Right kidney (tissue), 1 donor: Measurements from ENCODE around the gene CNPY4.
A peak's percentile ranks its signal among the peaks of the same experiment; 100 is the strongest.

Experiments
- DNase-seq: peaks from one replicate; pipeline ENCODE4 v3.0.0-alpha.2; 2016

The CNPY4 gene

DNA sequence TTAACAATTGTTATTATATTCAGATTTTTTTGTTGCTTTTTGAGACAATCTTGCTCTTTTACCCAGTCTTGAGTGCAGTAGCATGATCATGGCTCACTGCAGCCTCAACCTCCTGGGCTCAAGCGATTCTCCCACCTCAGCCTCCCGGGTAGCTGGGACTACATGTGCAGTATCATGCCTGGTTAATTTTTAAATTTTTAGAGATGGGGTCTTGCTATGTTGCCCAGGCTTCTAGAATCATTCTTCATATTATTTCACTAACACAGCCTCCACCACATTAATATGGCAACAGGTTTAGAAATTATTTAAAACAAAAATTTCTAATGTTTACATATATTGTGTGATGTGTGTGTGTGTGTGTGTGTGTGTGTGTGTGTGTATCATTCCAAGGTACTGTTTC is 27.8 kb downstream of the CNPY4 start:
- DNase-seq: no peak

DNA sequence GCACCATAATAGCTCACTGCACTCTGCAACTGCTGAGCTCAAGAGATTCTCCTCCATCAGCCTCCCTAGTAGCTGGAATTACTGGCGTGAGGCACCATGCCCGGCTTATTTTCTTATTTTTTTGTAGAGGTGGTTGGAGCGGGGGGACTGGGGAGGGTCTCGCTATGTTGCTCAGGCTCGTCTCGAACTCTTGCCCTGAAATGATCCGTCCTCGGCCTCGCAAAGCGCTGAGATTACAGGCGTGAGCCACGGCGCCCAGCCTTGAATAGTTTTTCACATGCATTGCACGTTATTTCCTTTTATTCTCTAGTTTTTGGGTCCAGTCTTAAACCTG is 28.8 kb downstream of the CNPY4 start:
- DNase-seq: no peak

DNA sequence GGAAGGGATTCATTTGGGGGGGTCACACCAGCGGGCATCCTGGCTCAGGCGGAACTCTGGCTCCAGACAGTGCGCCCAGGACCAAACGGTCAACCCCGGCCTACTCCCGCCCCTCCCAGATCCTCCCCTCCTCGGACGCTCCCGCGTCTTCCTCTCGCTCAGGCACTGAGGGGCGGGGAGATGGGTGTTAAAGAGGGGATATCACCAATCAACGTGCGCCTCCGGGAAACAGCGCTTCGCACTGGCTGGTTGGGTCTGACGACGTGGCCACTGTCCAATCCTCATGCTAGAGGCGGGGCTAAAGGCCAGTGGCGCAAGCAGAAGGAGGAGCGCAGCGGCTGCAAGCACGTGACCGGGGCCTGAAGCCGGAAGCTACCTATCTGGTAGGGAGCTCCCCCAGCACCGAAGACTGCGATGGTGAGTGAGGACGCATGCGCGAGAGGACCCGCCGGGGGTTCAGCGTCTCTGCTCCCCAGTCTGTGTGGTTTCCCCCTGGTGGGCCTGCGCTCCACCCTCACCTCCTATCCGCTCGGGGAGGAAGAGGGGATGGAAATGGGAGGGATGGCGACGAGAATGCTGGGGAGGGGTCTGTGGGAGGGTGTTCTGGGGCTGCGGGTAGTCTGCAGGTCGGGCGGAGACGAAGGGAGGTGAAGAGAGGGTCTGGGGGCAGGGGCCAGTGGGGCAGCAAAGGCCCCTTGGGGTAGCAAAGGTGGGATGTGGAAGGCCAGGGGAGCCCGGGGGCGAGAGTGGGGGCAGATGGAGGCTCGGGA is 29.3 kb downstream of the CNPY4 start, which contains the start of gene LAMTOR4:
Gene LAMTOR4 (plus strand): TSS at position 360 of the 770 bp plus-strand sequence. CDS start 55 bp downstream, at position 415.
- peak; percentile 89 for DNase-seq

DNA sequence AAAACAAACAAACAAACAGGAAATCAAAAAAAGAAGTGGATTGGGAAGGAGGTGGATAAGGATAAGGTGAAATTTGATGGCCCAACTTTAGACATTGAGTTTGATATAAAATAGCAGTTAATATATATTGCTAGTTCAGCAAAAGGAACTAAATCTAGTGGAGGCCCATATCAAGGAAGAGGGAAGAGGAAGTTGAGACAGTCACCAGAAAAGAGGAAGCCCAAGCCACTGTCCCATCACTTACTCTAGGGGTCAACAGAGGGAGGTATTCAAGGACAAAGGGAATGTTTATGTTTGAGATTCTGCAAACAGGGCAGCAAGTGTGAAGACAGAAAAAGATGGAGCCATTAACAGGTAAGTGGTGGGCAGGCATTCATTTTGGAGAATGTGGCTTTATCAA is 33.0 kb downstream of the CNPY4 start:
- DNase-seq: no peak

DNA sequence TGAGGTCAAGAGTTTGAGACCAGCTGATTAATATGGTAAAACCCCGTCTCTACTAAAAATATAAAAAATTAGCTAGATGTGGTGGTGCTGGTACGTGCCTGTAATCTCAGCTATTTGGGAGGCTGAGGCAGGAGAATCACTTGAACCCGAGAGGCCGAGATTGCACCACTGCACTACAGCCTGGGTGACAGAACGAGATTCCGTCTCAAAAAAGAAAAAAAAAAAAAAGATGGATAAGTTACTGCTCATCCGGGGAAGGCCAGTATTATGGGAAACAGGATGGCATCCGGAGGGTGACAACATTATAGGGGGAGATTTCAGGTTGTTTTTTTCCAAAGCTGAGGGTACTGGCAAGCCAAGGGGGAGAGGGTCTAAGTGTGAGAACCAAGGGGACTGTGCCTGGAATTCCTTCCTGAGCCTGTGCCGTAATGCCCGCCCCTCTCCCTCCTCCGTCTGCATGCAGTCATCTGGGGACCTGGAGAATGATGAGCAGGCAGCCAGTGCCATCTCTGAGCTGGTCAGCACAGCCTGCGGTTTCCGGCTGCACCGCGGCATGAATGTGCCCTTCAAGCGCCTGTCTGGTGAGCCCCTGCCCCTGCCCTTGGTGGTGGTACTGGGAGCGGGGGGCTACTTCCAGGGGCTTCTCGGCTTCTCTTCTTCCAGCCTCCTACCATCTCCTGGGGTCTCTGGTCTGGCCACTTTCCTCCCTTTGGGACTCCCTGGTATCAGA is 33.7 kb downstream of the CNPY4 start:
- no peak for DNase-seq

DNA sequence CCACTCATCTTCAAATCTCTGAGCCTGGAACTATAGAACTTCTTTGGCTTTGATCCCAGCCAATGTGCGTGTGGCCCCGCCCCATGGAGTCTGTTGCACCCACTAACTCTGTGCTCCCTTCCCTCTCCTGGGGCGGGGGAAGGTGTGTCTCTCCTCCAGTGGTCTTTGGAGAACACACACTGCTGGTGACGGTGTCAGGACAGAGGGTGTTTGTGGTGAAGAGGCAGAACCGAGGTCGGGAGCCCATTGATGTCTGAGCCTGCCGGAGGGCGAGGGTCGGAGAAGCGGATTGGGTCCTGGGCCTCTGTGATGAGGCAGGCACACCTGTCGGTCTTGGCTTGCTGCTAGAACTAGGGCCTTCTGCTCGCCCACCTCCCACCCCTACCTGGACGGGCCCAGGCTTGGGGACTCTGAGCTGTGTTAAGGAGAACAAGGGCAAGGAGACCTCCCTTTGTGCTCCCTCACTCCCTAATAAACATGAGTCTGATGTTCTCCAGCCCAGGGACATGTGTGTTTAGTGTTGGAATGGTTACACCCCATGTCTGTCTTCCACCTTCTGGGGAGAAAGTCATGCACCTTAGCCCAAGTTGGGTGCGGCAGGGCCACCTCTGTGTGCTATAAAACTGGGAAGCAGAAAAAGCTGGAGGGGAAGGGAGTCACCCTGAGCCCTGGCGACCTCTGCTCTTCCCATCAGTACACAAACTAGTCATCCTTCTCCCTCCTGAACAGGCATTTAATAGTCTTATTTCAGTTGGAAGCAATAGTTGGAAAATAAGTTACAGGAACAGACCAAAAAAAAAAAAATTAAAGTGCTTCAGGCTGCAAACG is 34.5 kb downstream of the CNPY4 start:
- DNase-seq: no peak

DNA sequence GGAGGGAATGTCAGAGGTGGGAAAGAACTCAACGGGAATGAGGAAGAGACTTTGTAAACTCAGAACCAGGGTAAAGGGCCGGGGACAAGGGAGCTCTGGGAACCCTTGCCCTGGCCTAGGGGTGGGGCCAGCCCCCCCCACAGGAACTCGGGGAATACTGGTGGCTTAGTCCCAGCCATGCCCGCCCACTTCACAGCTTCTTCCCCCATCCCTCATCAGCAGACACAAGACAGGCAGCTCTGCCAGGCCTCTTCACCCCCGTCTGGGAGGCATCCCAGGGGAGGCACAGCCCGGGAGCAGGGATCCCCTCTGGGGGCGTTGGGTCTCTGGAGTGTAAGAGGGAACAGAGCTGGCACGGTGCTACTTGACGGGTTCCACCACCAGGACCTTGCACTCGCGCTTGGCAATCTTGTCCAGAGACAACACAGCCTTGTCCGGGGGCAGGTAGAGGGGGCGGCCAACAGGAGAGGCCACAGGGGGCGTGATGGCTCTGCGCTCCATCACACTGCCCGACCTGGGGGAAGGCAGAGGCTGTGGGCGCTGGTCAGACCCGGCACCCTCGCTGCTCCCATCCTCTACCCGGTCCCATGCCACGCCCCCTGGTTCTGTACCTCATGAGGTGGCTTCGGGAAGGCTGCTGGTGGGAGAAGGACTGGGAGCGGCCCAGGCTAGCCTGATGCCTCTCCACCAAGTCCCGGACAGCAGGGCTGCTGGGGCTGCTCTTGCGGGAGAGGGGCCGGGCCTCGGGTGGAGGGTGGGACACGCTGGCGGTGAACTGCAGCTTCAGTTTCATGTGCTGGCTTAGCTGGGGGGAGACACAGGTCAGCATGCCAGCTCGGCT is 35.4 kb downstream of the CNPY4 start:
- DNase-seq: no peak

- no peak for DNase-seq
These were observed 36.3 kb downstream of the CNPY4 start for GRCh38 chr7:100155553-100156317.

DNA sequence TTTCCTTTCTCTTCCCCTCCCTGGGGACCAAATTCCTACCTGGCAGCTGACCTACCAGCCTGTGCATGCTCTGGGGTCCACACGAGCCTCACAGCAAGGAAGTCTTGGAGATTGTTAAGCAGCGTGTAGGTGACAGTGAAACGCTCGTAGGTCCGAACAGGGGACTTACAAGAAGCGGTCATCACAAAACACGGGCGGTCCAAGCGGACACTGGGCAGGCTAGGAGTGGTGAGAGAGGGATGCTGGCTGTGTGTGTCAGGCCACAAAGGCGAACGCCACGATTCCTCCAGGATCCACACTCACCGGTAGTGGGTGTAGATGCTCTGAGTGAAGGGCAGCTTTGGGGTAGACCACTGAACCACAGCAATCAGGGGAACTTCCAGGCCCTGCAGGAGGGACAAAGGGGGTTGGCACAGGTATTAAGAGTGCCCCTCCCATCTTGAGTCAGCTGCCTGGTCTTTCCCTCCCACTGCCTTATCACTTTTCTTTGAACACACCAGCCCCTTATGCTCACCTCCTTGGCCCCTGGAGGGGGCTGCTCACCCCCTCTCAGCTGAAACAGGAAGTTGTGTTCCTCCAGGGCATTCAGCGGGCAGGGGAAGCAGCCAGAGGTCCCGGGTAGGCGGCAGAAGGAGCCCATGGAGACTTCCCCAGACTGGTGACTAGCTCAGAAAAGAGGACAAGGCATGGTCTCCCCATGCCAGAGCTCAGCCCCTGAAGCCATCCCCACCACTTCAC is 37.1 kb downstream of the CNPY4 start:
- DNase-seq: no peak

- DNase-seq: no peak
These were observed 37.6 kb downstream of the CNPY4 start for GRCh38 chr7:100157069-100157333.

DNA sequence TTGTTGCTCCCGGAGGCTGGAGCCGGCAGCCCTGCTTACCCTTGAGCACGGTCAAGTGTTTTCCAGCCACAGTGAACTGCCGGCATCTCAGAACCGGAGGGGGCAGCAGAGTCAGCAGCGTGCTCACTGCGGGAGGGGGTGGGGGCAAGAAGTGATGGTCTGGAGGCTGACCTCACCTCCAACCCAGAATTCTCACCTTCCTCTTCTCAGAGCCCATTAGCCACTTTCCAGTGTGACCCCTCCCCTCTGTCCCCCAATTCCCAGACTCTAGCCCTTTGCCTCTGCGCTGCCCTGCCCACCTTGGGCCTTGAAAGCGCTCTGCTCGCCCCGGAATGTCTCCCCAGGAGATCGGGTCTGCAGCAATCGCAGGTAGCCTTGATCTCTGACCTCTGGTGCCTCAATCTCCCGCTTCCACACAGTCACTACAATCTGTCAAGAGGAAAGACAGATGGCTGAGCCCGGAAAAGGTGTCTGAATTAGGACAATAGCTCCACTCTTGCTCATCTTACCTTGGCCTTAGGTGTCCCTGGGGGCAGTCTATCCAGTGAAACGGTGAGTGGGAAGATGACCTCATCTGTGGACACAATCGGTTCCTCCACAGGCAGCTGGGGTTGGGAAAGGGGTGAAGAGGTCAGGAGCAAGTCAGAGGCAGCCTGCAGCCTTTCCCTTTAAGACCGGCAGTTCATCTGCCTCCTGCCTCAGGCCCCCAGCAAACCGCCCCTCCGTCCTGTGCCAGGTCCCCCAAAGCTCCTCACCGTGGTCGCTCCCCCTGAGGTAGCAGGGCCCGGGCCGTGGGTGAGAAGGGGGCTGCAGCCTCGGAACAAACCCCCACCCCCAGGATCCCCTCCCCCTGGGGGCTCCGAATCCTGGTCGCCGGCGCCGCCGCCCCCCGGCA is 38.1 kb downstream of the CNPY4 start:
- DNase-seq: no peak

- peak; percentile 95 for DNase-seq
These were observed 39.0 kb downstream of the CNPY4 start, which contains the start of gene TRAPPC14 for GRCh38 chr7:100158229-100159098. TSS of gene TRAPPC14 (minus strand) at chr7:100158723. CDS start at chr7:100158499, 224 bp downstream.

DNA sequence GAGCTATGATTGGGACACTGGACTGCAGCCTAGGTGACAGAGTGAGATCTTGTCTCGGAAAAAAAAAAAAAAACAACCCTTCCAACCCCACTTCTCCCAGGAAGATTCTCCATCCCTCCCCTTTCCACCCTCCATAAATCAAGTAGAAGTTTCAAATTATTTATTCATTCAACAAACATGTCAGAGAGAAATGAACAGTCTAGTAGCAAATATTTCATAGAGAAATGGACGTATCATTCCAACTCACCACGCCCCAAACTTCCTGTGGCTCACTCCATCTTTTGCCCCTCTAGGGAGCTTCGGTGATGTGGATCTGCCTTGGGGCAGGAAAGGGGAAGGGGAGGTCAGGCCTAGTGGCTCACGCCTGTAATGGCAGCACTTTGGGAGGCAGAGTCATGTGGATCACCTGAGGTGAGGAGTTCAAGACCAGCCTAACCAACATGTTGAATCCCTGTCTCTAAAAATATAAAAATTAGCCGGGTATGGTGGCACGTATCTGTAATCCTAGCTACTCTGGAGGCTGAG is 39.7 kb downstream of the CNPY4 start:
- no peak for DNase-seq

DNA sequence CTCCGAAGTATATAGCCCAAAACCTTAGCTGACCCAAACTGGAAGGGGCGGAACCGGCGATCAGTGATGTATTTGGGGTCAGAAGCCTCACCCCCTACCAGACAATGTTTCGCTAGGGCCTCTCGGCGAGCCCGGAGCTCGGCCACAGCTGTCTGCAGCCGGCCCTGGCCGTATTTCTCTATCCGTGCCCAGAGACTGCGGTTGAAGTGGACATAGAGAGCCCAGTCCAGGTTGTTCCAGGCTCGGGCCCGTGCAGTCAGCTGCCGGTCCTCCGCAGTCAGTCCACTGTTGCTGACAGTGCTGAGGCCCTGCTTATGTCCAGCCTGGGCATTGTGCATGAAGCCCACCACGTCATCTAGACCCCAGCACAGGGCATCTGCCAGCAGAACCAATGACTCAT is 40.6 kb downstream of the CNPY4 start:
- DNase-seq: no peak

DNA sequence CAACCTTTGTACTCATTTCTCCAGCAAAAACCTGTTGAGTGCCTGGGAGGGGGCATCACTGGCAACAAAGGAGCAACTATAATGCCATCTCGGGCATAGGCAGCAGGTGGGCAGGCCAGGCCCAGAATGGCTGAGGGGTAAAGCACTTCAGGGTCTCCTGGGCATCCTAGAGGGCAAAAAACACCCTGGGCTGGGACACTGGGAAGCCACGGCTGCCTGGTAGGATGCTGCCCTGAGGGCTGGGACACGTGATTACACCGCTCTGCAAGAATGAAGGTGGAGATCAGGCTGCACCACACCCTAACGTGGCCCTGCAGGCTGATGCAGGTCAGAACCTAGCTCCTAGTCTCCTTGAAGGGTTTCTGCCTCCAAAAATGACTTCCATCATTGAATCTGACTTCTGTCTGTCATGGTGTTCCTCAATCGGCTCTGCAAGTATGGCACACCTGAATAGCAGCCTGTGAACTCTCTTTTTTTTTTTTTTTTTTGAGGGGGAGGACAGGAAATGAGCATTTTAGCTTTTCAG is 43.6 kb downstream of the CNPY4 start:
- no peak for DNase-seq

DNA sequence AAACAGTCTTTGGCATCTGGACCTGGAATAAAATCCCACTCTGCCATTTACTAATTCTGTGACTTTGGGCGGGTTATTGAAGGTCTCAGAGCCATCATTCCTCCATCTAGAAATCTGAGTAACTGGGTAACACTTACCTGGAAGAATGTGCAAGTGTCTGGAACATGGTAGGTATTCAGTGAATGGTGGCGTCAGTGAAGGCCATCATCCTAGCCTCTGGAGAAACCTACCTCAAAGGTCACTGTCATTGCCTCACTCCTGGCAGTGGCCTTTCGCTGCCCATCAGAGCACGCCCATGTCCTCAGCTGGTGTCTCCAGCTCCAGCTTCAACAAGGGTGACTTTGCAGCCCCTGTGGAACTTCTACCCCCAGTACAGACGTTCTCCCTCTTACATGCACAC is 44.4 kb downstream of the CNPY4 start:
- DNase-seq: no peak

DNA sequence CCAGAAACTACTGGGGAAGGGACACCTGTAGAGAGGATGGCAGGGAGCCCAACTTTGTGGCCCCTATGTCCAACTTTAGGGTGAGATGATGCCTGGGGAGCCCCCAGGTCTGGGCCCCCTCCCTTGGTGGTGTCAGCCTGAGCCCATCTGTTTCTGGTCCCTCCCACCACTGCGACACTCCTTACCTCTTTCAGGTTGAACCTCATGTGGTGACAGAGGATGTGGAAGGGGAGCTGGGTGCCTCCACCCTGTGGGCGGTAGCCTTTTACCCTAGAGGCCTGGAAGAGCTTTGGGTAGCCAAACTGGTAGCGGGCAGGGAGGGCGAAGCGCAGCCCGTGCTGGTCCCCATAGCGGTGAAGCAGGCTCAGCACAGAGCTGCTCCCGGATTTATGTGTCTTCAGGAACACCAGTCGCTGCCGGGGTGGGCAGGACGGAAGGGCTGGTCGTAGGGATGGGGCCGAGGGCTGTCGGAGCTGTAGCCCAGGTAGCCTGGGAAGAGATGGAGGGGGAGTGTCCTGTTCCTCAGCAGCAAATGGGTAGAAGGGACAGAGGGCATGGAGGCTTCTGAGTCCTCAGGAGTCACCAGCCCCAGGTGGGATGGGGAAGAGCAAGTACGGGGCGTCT is 47.0 kb downstream of the CNPY4 start:
- no peak for DNase-seq
